ENCODE measurements around the gene SETD4. TPM values are rescaled to one million over a fixed set of nuclear protein-coding genes. Genes with fewer than 3 reads are reported as not detected.

Gene SETD4
- total and polyA plus RNA-seq, 2 of the 13 experiments (the other 11 are each of a cell fraction or from before 2014, with no cell fraction given) = 7.1 to 14.4 TPM

DNA sequence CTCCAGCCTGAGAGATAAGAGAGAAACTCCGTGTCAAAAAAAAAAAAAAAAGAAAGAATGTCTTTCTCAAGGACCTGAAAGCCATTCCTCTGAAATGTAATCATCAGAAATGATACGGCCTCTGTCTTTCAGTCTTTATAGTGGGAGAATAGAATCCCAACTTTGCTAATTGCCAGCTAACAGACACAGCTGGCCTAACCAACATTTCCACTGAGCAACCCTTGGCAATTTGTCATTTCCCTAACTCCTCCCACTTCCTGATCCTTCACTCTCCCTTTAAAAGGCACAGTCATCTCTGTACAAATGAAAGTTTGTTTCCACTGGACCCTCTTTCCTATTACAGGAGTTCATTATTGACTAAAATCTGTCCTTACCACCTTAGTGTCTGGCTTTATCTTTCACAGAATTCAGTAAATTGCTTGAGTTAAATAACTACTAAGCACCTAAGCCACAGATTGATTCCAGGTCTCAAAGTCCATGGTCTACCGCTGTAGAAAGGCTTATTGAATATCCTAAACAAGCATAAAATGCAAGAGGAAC is 5.2 kb upstream of the SETD4 start (continued):
- TF ChIP-seq, protein P1, sequence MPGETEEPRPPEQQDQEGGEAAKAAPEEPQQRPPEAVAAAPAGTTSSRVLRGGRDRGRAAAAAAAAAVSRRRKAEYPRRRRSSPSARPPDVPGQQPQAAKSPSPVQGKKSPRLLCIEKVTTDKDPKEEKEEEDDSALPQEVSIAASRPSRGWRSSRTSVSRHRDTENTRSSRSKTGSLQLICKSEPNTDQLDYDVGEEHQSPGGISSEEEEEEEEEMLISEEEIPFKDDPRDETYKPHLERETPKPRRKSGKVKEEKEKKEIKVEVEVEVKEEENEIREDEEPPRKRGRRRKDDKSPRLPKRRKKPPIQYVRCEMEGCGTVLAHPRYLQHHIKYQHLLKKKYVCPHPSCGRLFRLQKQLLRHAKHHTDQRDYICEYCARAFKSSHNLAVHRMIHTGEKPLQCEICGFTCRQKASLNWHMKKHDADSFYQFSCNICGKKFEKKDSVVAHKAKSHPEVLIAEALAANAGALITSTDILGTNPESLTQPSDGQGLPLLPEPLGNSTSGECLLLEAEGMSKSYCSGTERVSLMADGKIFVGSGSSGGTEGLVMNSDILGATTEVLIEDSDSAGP (CRISPR knock-in tag; IDR thresholded peaks at IDR 0.05; ENCODE audit: borderline replicate concordance) = peak; percentile 43; the same call in 1 of the 2 replicates
- TF ChIP-seq HOXA5 (CRISPR knock-in tag; IDR thresholded peaks at IDR 0.05) (0 out of 2 replicates have a peak, but pooled peaks have one; percentile 29), MBNL3 (CRISPR knock-in tag; conservative IDR thresholded peaks at IDR 0.05) (no peak), ZNF292 (CRISPR knock-in tag; IDR thresholded peaks at IDR 0.05; ENCODE audit: borderline replicate concordance, low read depth) (0 out of 2 replicates have a peak, but pooled peaks have one; percentile 6), MIXL1 (CRISPR knock-in tag; IDR thresholded peaks at IDR 0.05) (peak; percentile 31; the same call in 1 of the 2 replicates), ZNF556 (CRISPR knock-in tag; IDR thresholded peaks at IDR 0.05; ENCODE audit: borderline replicate concordance) (no peak), SMAD1 (CRISPR knock-in tag; IDR thresholded peaks at IDR 0.05; ENCODE audit: borderline replicate concordance, low read depth) (no peak), ZNF180 (CRISPR knock-in tag; IDR thresholded peaks at IDR 0.05; ENCODE audit: borderline replicate concordance, low read depth) (no peak), ZNF326 (CRISPR knock-in tag; IDR thresholded peaks at IDR 0.05; ENCODE audit: borderline replicate concordance) (no peak), NCOA2 (CRISPR knock-in tag; IDR thresholded peaks at IDR 0.05) (peak; percentile 44; the same call in 1 of the 2 replicates), TBX3 (IDR thresholded peaks at IDR 0.05; ENCODE audit: borderline replicate concordance) (0 out of 2 replicates have a peak, but pooled peaks have one; percentile 14), GATAD2A (CRISPR knock-in tag; IDR thresholded peaks at IDR 0.05) (peak; percentile 60), ERF (CRISPR knock-in tag; IDR thresholded peaks at IDR 0.05) (0 out of 2 replicates have a peak, but pooled peaks have one; percentile 46), EP300 (IDR thresholded peaks at IDR 0.05; ENCODE audit: low read depth in 2 of 2, low read length in 2 of 2) (peak in 1 of 2 experiments; percentile 38; a peak in 1 of 4 replicates), EP300 (CRISPR knock-in tag; IDR thresholded peaks at IDR 0.05; ENCODE audit: borderline replicate concordance) (no peak), ELF3 (CRISPR knock-in tag; IDR thresholded peaks at IDR 0.05) (peak; percentile 23; the same call in 1 of the 2 replicates), XBP1 (CRISPR knock-in tag; IDR thresholded peaks at IDR 0.05) (no peak), ZBTB7A (CRISPR knock-in tag; IDR thresholded peaks at IDR 0.05) (0 out of 2 replicates have a peak, but pooled peaks have one; percentile 43), ZNF329 (CRISPR knock-in tag; IDR thresholded peaks at IDR 0.05; ENCODE audit: low read depth) (no peak), NFIB (CRISPR knock-in tag; IDR thresholded peaks at IDR 0.05; ENCODE audit: borderline replicate concordance) (no peak), ZNF7 (CRISPR knock-in tag; IDR thresholded peaks at IDR 0.05) (no peak), HDAC1 (CRISPR knock-in tag; IDR thresholded peaks at IDR 0.05) (peak; percentile 48; the same call in 1 of the 2 replicates), MED13 (CRISPR knock-in tag; IDR thresholded peaks at IDR 0.05) (no peak)
- TF ChIP-seq, protein P2, sequence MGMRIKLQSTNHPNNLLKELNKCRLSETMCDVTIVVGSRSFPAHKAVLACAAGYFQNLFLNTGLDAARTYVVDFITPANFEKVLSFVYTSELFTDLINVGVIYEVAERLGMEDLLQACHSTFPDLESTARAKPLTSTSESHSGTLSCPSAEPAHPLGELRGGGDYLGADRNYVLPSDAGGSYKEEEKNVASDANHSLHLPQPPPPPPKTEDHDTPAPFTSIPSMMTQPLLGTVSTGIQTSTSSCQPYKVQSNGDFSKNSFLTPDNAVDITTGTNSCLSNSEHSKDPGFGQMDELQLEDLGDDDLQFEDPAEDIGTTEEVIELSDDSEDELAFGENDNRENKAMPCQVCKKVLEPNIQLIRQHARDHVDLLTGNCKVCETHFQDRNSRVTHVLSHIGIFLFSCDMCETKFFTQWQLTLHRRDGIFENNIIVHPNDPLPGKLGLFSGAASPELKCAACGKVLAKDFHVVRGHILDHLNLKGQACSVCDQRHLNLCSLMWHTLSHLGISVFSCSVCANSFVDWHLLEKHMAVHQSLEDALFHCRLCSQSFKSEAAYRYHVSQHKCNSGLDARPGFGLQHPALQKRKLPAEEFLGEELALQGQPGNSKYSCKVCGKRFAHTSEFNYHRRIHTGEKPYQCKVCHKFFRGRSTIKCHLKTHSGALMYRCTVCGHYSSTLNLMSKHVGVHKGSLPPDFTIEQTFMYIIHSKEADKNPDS (CRISPR knock-in tag; IDR thresholded peaks at IDR 0.05) = no peak
- TF ChIP-seq, protein P3, sequence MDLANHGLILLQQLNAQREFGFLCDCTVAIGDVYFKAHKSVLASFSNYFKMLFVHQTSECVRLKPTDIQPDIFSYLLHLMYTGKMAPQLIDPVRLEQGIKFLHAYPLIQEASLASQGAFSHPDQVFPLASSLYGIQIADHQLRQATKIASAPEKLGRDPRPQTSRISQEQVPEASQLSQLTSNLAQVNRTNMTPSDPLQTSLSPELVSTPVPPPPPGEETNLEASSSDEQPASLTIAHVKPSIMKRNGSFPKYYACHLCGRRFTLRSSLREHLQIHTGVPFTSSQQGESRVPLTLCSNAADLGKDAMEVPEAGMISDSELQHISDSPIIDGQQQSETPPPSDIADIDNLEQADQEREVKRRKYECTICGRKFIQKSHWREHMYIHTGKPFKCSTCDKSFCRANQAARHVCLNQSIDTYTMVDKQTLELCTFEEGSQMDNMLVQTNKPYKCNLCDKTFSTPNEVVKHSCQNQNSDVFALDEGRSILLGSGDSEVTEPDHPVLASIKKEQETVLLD (CRISPR knock-in tag; IDR thresholded peaks at IDR 0.05; ENCODE audit: low read depth) = no peak
- TF ChIP-seq, protein P4, sequence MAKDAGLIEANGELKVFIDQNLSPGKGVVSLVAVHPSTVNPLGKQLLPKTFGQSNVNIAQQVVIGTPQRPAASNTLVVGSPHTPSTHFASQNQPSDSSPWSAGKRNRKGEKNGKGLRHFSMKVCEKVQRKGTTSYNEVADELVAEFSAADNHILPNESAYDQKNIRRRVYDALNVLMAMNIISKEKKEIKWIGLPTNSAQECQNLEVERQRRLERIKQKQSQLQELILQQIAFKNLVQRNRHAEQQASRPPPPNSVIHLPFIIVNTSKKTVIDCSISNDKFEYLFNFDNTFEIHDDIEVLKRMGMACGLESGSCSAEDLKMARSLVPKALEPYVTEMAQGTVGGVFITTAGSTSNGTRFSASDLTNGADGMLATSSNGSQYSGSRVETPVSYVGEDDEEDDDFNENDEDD (CRISPR knock-in tag; IDR thresholded peaks at IDR 0.05; ENCODE audit: borderline replicate concordance) = no peak

All from HepG2 (cell line).